Loucy (cell line): ENCODE data around the gene PPP2R5E.

Experiments used
- H2AFZ ChIP-seq: fragments of 200-600 bp; sonication (generic); 2 replicates; pipeline ENCODE4 v1.6.0; 2016; ENCODE audit warnings: antibody characterized with exemption, mild to moderate bottlenecking, low read length, moderate library complexity
- H3F3A ChIP-seq: fragments of 200-600 bp; 2 replicates; pipeline ENCODE4 v1.6.0; 2016; ENCODE audit warnings: antibody characterized with exemption, low read depth, mild to moderate bottlenecking
- H3K27me3 ChIP-seq: fragments of 200-600 bp; sonication (generic); 2 replicates; pipeline ENCODE4 v1.6.1; 2014; ENCODE audit warnings: low read length, mild to moderate bottlenecking; ENCODE audit not compliant: insufficient read depth, poor library complexity, severe bottlenecking
- H3K36me3 ChIP-seq: fragments of 200-600 bp; sonication (generic); 2 replicates; pipeline ENCODE4 v1.6.1; 2016; ENCODE audit warnings: low read length; ENCODE audit not compliant: insufficient read depth
- H3K4me1 ChIP-seq: fragments of 200-600 bp; sonication (generic); 2 replicates; pipeline ENCODE4 v1.5.1; 2014; ENCODE audit warnings: low read length, mild to moderate bottlenecking; ENCODE audit not compliant: insufficient read depth, poor library complexity, severe bottlenecking
- H3K4me2 ChIP-seq: fragments of 200-600 bp; sonication (generic); 2 replicates; pipeline ENCODE4 v1.6.0; 2014; ENCODE audit warnings: antibody characterized with exemption, low read length, low read depth, mild to moderate bottlenecking; ENCODE audit not compliant: poor library complexity, severe bottlenecking
- H3K4me3 ChIP-seq: fragments of 200-600 bp; sonication (generic); 2 replicates; pipeline ENCODE4 v1.5.1; 2014; ENCODE audit warnings: low read length, mild to moderate bottlenecking, mixed read lengths; ENCODE audit not compliant: poor library complexity, severe bottlenecking
- H3K79me2 ChIP-seq: fragments of 200-600 bp; sonication (generic); 2 replicates; pipeline ENCODE4 v1.6.1; 2014; ENCODE audit warnings: low read length; ENCODE audit not compliant: insufficient read depth
- H3K9ac ChIP-seq: fragments of 200-600 bp; sonication (generic); 2 replicates; pipeline ENCODE4 v1.6.0; 2014; ENCODE audit warnings: mild to moderate bottlenecking, low read depth, low read length, moderate library complexity; ENCODE audit not compliant: poor library complexity, severe bottlenecking
- H3K9me2 ChIP-seq: fragments of 200-600 bp; sonication (generic); replicated peaks from 2 replicates; pipeline ENCODE4 v1.6.1; 2016; ENCODE audit warnings: low read depth, low read length, mixed read lengths
- H3K9me3 ChIP-seq: fragments of 200-600 bp; sonication (generic); 2 replicates; pipeline ENCODE4 v1.6.1; 2014; ENCODE audit warnings: mild to moderate bottlenecking, antibody characterized with exemption, low read length, low read depth; ENCODE audit not compliant: insufficient read depth
- H4K20me1 ChIP-seq: fragments of 200-600 bp; sonication (generic); 2 replicates; pipeline ENCODE4 v1.6.0; 2014; ENCODE audit warnings: antibody characterized with exemption, low read length, mild to moderate bottlenecking; ENCODE audit not compliant: insufficient read depth, poor library complexity, severe bottlenecking
- CTCF ChIP-seq: fragments of 200-600 bp; sonication (generic); conservative IDR thresholded peaks from 2 replicates; pipeline ENCODE4 v1.5.1; 2014; ENCODE audit warnings: mild to moderate bottlenecking, antibody characterized with exemption, low read length
- EZH2phosphoT487 ChIP-seq: fragments of 200-600 bp; IDR thresholded peaks from 2 replicates; pipeline ENCODE4 v1.6.1; 2018; ENCODE audit warnings: antibody characterized with exemption, mild to moderate bottlenecking, moderate library complexity, borderline replicate concordance

The PPP2R5E gene

DNA sequence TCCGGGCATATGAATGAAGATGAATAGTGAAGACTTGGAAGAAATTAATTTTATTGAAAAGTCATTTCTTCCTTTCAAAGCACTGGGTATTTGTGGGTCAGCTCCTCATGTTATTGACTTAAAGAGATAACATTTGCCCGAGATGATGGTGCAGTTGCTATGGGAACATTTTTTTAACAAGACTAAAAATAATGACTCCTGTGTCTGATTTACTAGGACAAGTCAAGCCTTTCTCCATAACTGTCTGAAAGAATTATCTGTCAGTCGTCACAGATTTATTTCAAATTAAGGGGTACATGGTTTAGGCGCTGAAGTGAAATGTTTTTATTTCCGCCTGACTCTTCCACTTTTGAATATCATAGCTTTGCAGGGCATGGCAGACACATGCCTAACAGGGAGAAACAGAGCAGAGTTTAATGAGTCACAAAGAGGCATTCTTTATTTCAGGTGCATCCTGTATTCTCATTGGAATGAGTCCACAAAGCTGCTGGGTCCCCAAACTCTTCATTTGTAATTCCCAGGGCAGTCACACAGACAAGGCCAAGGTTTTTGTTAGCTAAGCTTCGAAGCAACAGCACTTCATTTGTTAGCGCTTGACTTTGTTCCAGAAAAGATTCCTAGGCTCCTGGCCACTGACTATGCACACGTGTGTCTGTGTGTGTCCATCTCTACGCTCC lies 220.1 kb downstream of the PPP2R5E start:
- no peaks in the 10 kb centered on the region for H3K4me1 ChIP-seq
- H3K36me3 ChIP-seq = no peaks in the 10 kb centered on the region
- TF ChIP-seq EZH2phosphoT487 = no peak
- TF ChIP-seq CTCF = no peak
- H3K4me3 ChIP-seq = no peak overlapping the region
- H3K9me3 ChIP-seq = no peaks in the 10 kb centered on the region
- no peak overlapping the region for H2AFZ ChIP-seq
- no peaks in the 10 kb centered on the region for H3K79me2 ChIP-seq
- no peak overlapping the region for H3K9ac ChIP-seq
- no peaks in the 10 kb centered on the region for H3F3A ChIP-seq
- H3K4me2 ChIP-seq = no peak overlapping the region
- H3K9me2 ChIP-seq = no peaks in the 10 kb centered on the region
- no peaks in the 10 kb centered on the region for H3K27me3 ChIP-seq
- H4K20me1 ChIP-seq = no peaks in the 10 kb centered on the region

- no peaks in the 10 kb centered on the region for H3K9me2 ChIP-seq
- H4K20me1 ChIP-seq = no peaks in the 10 kb centered on the region
- H3K27me3 ChIP-seq = no peaks in the 10 kb centered on the region
- TF ChIP-seq CTCF = no peak
- TF ChIP-seq EZH2phosphoT487 = no peak
- no peaks in the 10 kb centered on the region for H3K4me1 ChIP-seq
- H2AFZ ChIP-seq = no peak overlapping the region
- H3K36me3 ChIP-seq = no peaks in the 10 kb centered on the region
- no peak overlapping the region for H3K4me3 ChIP-seq
- no peak overlapping the region for H3K4me2 ChIP-seq
- H3K9ac ChIP-seq = no peak overlapping the region
- H3K79me2 ChIP-seq = no peaks in the 10 kb centered on the region
- no peaks in the 10 kb centered on the region for H3F3A ChIP-seq
- H3K9me3 ChIP-seq = no peaks in the 10 kb centered on the region
Measured at GRCh38 chr14:63322472-63322871, 220.7 kb downstream of the PPP2R5E start.
